ENCODE measurements around the gene GOLT1A. TPM values are rescaled to one million over a fixed set of nuclear protein-coding genes. Genes with fewer than 3 reads are reported as not detected.
A peak's percentile ranks its signal among the peaks of the same experiment; 100 is the strongest.

Gene GOLT1A
- total RNA-seq, 1 donor from 2014 or later, result 22.4 TPM

DNA sequence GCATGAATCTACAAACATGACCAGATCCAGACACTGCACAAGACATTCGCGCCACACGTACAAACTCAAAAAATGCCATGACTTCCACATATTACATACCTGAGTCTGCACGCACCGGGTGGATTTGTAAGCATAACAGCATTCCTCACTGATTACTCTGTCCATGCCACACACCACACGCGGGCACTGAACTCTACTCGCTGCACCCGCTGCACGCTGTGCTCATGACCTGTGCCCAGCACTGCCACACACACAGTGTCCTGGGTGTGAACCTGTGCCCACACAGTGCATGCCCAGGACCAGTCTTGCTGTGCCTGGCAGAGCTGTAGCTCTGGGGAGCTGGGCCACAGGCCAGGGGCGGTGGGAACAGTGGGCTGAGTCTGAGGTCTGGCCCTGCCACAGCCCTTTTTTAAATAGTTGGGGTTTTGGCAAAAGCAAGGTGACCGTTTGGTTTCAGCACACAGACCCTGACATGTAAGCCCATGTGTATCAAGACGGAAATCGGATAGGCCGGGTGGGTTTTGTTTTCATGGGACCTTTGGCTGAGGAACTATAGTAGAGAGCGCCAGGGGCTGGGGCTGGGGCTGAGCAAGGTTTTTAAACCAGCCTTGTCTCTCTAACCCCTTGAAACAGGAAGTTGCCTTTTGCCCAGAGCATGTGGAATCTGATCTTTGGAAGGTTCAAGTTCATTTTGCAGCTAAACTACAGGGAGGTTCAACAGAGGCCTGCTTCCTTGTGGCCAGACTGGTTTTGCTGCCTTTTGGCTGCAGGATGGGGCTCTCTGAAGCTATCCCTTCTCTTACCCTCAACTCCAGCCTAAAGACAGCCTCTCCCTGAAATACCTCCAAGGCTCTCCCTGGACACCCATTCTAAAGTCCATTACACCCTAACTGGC lies 12.3 kb upstream of the GOLT1A start:
- ATAC-seq, result peak; percentile 64
- no peak for DNase-seq
- peak overlapping the region; percentile 2 for H3K27ac ChIP-seq

GRCh38 chr1:204224655-204225054 lies 10.9 kb upstream of the GOLT1A start:
- intact Hi-C loops (cut with DNase I), result no loop called here
- no peak overlapping the region for H3K27ac ChIP-seq
- H3K4me1 ChIP-seq, result no peaks in the 10 kb centered on the region
- no peak overlapping the region for H3K4me3 ChIP-seq
- H3K36me3 ChIP-seq, result no peaks in the 10 kb centered on the region
- DNase-seq (no peak), ATAC-seq (no peak)
- TF ChIP-seq, protein P1, sequence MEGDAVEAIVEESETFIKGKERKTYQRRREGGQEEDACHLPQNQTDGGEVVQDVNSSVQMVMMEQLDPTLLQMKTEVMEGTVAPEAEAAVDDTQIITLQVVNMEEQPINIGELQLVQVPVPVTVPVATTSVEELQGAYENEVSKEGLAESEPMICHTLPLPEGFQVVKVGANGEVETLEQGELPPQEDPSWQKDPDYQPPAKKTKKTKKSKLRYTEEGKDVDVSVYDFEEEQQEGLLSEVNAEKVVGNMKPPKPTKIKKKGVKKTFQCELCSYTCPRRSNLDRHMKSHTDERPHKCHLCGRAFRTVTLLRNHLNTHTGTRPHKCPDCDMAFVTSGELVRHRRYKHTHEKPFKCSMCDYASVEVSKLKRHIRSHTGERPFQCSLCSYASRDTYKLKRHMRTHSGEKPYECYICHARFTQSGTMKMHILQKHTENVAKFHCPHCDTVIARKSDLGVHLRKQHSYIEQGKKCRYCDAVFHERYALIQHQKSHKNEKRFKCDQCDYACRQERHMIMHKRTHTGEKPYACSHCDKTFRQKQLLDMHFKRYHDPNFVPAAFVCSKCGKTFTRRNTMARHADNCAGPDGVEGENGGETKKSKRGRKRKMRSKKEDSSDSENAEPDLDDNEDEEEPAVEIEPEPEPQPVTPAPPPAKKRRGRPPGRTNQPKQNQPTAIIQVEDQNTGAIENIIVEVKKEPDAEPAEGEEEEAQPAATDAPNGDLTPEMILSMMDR (IDR thresholded peaks at IDR 0.05), result no peak
- no peaks in the 10 kb centered on the region for H3K27me3 ChIP-seq
- no peaks in the 10 kb centered on the region for H3K9me3 ChIP-seq

More for the DNA sequence above, 12.3 kb upstream of the GOLT1A start:
- H3K36me3 ChIP-seq, result no peaks in the 10 kb centered on the region
- no peaks in the 10 kb centered on the region for H3K27me3 ChIP-seq
- no peaks in the 10 kb centered on the region for H3K4me1 ChIP-seq
- TF ChIP-seq, protein P1 (IDR thresholded peaks at IDR 0.05), result no peak
- intact Hi-C loops (cut with DNase I), result no loop called here
- H3K4me3 ChIP-seq, result no peak overlapping the region
- H3K9me3 ChIP-seq, result no peaks in the 10 kb centered on the region

DNA sequence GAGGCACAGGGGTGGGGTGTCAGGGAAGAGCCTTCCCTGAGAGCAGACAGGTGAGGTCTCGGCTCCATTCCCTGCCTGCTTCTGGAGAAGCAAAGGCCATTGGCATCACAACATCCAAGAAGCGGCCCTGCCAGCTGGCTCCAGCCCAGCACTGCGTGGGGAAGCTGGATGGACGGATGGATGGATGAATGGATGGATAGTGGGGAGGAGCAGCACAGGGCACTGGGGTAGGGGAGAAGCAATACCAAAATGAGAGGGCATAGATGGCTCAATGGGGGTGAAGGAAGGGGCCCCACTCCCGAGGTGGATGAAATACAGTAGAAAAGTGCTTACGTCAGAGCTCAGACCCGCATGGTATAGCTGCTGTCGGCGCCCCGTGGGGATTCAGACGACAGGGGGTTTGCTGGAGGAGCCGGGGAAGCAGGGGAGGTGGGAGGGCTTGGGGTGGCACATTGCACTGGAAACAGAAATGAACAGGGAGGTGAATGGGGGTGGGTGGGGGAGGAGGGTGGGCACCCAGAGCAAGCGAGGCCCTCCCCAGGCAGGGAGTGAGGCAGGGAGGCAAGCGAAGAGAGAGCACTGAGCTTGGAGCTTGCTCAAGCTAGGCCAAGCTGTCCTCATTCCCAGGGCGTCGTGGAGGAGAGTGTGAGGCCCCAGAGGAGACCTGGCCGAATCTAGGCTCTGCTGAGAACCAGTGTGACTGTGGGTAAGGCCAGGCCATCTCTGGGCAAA lies 9.5 kb upstream of the GOLT1A start:
- Histone ChIP-seq H3K4me1 (no peaks in the 10 kb centered on the region), H3K36me3 (no peaks in the 10 kb centered on the region), H3K27me3 (no peaks in the 10 kb centered on the region), H3K27ac (no peak overlapping the region), H3K9me3 (no peaks in the 10 kb centered on the region), H3K4me3 (no peak overlapping the region)
- DNase-seq (no peak), ATAC-seq (no peak)
- intact Hi-C loops (cut with DNase I), result no loop called here
- TF ChIP-seq, protein P1 (IDR thresholded peaks at IDR 0.05), result no peak

DNA sequence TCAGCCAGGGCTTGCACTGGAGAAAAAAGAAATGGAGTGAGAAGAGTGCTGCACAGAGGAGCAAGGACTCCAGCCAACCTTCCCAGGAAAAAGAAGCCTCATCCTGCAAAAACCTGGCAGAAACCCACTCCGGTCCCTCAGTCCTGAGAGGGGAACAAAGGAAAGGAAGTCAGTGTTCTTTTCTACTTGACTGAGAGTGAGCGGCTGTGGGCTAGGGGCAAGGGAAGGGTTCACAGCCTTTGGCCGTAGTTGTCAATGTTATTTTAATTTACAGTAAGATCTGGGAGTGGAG lies 8.9 kb upstream of the GOLT1A start:
- intact Hi-C loops (cut with DNase I), result no loop called here
- Histone ChIP-seq H3K4me1 (no peaks in the 10 kb centered on the region), H3K36me3 (no peaks in the 10 kb centered on the region), H3K27me3 (no peaks in the 10 kb centered on the region), H3K4me3 (no peak overlapping the region), H3K9me3 (no peaks in the 10 kb centered on the region), H3K27ac (no peak overlapping the region)
- TF ChIP-seq, protein P1 (IDR thresholded peaks at IDR 0.05), result no peak
- ATAC-seq (no peak), DNase-seq (no peak)

DNA sequence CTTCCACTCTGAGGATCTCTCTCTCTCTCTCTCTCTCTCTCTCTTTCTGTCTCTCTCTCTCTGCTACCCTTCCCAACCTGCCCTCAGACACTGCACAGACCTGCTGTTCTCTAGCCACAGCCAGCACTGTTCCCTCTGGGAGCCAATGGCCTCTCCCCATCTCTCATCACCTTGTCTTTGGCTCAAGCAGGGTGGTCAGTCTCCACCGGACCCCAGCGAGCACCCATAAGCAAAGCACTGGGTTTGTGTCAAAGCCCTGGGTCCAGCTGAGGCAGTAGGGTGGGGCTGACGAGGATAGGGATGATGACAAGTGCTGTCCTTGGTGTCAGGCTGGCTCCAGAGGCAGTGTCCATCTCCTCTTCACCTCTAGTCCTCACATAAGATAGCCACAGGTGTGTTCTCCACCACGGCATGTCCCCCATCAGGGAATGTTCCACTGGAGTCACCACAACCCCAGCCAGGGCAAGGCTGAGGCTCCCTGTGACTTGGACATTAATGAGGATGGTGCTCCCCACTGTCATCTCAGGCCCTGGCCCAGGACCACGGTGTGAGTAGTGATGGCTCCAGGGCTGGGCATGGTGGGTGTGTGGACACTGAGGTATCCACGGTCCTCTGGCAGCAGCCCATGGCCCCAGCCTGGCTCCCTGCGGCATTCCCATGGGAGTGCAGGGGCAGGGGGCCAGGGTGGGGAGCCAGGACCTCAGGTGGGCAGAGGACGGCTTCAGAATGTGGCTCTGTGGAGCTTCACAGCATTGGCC lies 8.4 kb upstream of the GOLT1A start:
- intact Hi-C loops (cut with DNase I), result no loop called here
- TF ChIP-seq, protein P1 (IDR thresholded peaks at IDR 0.05), result no peak
- ATAC-seq (peak; percentile 4), DNase-seq (no peak)
- Histone ChIP-seq H3K4me3 (no peak overlapping the region), H3K27me3 (no peaks in the 10 kb centered on the region), H3K36me3 (no peaks in the 10 kb centered on the region), H3K4me1 (no peaks in the 10 kb centered on the region), H3K27ac (no peak overlapping the region), H3K9me3 (no peaks in the 10 kb centered on the region)
